Measurements from ENCODE around the gene CD2.

DNA sequence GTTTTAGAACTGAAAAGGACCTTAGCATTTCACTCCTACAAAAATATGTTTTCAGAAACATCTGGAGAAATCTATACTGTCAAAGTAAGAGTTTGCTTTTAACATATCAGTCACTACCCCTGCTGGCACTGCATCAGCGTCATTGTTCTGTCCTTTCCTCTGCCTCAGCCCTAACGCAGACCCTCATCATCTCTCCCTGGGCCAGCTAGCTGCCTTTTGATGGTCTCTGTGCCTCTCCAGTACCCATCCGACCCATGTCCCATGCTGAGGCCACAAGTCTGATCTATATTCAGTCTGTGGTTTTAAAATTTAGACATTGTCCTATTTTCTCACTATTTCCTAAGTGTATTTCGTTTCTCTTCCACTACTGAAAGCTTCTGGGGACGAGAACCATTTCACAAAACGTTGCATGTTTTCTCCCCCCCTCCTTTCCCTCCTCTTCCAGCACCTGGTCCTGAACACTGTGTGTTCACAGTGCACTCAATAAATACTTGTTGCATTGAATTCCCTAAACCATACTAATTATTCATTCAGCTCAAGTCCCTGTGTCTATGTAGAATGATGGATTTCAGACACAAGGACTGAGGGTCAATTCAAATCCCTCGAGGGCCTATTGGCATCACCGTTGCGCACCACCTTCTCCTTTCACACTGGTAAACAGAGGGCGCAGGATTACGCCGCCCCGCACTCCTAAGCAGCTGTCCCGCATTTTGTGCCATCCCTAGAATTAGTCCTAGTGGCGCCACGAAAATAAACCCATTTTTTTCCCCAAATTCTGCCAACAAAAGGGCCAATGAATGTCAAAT is 53.4 kb downstream of the CD2 start:
- TF ChIP-seq, protein P1, sequence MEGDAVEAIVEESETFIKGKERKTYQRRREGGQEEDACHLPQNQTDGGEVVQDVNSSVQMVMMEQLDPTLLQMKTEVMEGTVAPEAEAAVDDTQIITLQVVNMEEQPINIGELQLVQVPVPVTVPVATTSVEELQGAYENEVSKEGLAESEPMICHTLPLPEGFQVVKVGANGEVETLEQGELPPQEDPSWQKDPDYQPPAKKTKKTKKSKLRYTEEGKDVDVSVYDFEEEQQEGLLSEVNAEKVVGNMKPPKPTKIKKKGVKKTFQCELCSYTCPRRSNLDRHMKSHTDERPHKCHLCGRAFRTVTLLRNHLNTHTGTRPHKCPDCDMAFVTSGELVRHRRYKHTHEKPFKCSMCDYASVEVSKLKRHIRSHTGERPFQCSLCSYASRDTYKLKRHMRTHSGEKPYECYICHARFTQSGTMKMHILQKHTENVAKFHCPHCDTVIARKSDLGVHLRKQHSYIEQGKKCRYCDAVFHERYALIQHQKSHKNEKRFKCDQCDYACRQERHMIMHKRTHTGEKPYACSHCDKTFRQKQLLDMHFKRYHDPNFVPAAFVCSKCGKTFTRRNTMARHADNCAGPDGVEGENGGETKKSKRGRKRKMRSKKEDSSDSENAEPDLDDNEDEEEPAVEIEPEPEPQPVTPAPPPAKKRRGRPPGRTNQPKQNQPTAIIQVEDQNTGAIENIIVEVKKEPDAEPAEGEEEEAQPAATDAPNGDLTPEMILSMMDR (IDR thresholded peaks at IDR 0.05), result no peak
- TF ChIP-seq EZH2 (IDR thresholded peaks at IDR 0.05) (no peak), EZH2phosphoT487 (IDR thresholded peaks at IDR 0.05) (no peak)
